HepG2 (cell line): Measurements from ENCODE around the gene SIGLEC1. TPM values are rescaled to one million over a fixed set of nuclear protein-coding genes. Genes with fewer than 3 reads are reported as not detected.

Experiments
- CEBPG ChIP-seq: IDR thresholded peaks from 2 replicates; pipeline ENCODE4 v1.6.1; 2016
- HDAC2 ChIP-seq: sonication (generic); formaldehyde crosslinking; IDR thresholded peaks from 2 replicates; pipeline ENCODE4 v1.4.0; 2020; ENCODE audit warnings: missing genetic modification reagents
- IRF9 ChIP-seq: sonication (generic); formaldehyde crosslinking; IDR thresholded peaks from 2 replicates; pipeline ENCODE4 v1.8.0; 2022; ENCODE audit warnings: missing genetic modification reagents, mild to moderate bottlenecking, borderline replicate concordance
- MYPOP ChIP-seq: sonication (generic); formaldehyde crosslinking; IDR thresholded peaks from 2 replicates; pipeline ENCODE4 v1.8.1; 2023; ENCODE audit warnings: mild to moderate bottlenecking, moderate library complexity, missing genetic modification reagents
- NFKBIZ ChIP-seq: IDR thresholded peaks from 2 replicates; pipeline ENCODE4 v1.6.1; 2018; ENCODE audit warnings: missing genetic modification reagents, missing compliant biosample characterization
- PHF20 ChIP-seq: sonication (generic); formaldehyde crosslinking; IDR thresholded peaks from 2 replicates; pipeline ENCODE4 v1.5.0; 2020; ENCODE audit warnings: mild to moderate bottlenecking, missing genetic modification reagents
- RARA ChIP-seq: IDR thresholded peaks from 2 replicates; pipeline ENCODE4 v1.6.1; 2016; ENCODE audit warnings: missing genetic modification reagents, missing compliant biosample characterization
- SP4 ChIP-seq: sonication (generic); formaldehyde crosslinking; IDR thresholded peaks from 2 replicates; pipeline ENCODE4 v1.8.1; 2023; ENCODE audit warnings: mild to moderate bottlenecking, missing genetic modification reagents
- TEAD3 ChIP-seq: optimal IDR thresholded peaks from 2 replicates; pipeline ENCODE3; 2016; ENCODE audit warnings: borderline replicate concordance
- TMF1 ChIP-seq: sonication (generic); formaldehyde crosslinking; IDR thresholded peaks from 2 replicates; pipeline ENCODE4 v1.8.1; 2022; ENCODE audit warnings: low read depth, missing genetic modification reagents
- ZBTB10 ChIP-seq: sonication (generic); formaldehyde crosslinking; IDR thresholded peaks from 2 replicates; pipeline ENCODE4 v1.4.0; 2020; ENCODE audit warnings: missing genetic modification reagents, borderline replicate concordance
- ZBTB25 ChIP-seq: IDR thresholded peaks from 2 replicates; pipeline ENCODE4 v1.6.1; 2018; ENCODE audit warnings: missing genetic modification reagents
- ZNF281 ChIP-seq: sonication (generic); formaldehyde crosslinking; IDR thresholded peaks from 2 replicates; pipeline ENCODE4 v1.4.0; 2020; ENCODE audit warnings: missing genetic modification reagents, borderline replicate concordance
- ZNF3 ChIP-seq: IDR thresholded peaks from 2 replicates; pipeline ENCODE4 v1.7.0; 2017; ENCODE audit warnings: inconsistent platforms
- ZNF350 ChIP-seq: sonication (generic); formaldehyde crosslinking; IDR thresholded peaks from 2 replicates; pipeline ENCODE4 v1.4.0; 2020; ENCODE audit warnings: mild to moderate bottlenecking, low read depth, missing genetic modification reagents, borderline replicate concordance
- ZNF597 ChIP-seq: sonication (generic); formaldehyde crosslinking; IDR thresholded peaks from 2 replicates; pipeline ENCODE4 v1.5.0; 2020; ENCODE audit warnings: missing genetic modification reagents
- polyA plus RNA-seq, 8 experiments: library from polyadenylated mRNA; depleted of rRNA in 3 of 8; stranded (reverse) in 7 of 8; unstranded in 1 of 8; fragments of >200 nt; fragmentation: Illumina TruSeq in 4 of 8; extraction: Trizol in 4 of 8; gene quantifications; 2 replicates each; pipeline versions ENCODE4 v1.2.1 to v1.2.3, GENCODE V29; 2011 to 2016; ENCODE audit warnings: low read depth in 4 of 8, missing spikeins in 1 of 8, mixed read lengths in 1 of 8; ENCODE audit not compliant: insufficient read depth in 1 of 8
- total RNA-seq, 5 experiments: library from RNA; depleted of rRNA; stranded (reverse); fragments of >200 nt; fragmentation: Illumina TruSeq; extraction: Trizol; gene quantifications; 2 replicates each; pipeline ENCODE4 v1.2.3, GENCODE V29; 2016; ENCODE audit warnings: low read depth in 1 of 5
- TF ChIP-seq, protein P1 (sequence below): IDR thresholded peaks from 2 replicates; pipeline ENCODE4 v1.6.1; 2016; ENCODE audit warnings: low read depth

SIGLEC1 gene
- total and polyA plus RNA-seq, 2 of the 13 experiments (the other 11 are each of a cell fraction or from before 2014, with no cell fraction given) = 0.01 TPM; not detected in 1

- TF ChIP-seq ZNF281 (CRISPR knock-in tag) = peak; percentile 58; the same call in 1 of the 2 replicates
- 0 out of 2 replicates have a peak, but pooled peaks have one; percentile 46 for TF ChIP-seq ZNF350 (CRISPR knock-in tag)
- TF ChIP-seq CEBPG (CRISPR knock-in tag) = peak; percentile 34; the same call in 1 of the 2 replicates
- TF ChIP-seq SP4 (CRISPR knock-in tag) = no peak
- no peak for TF ChIP-seq ZNF597 (CRISPR knock-in tag)
- peak; percentile 69; the same call in 1 of the 2 replicates for TF ChIP-seq ZBTB10 (CRISPR knock-in tag)
- TF ChIP-seq TMF1 (CRISPR knock-in tag) = 0 out of 2 replicates have a peak, but pooled peaks have one; percentile 33
- TF ChIP-seq, protein P1, sequence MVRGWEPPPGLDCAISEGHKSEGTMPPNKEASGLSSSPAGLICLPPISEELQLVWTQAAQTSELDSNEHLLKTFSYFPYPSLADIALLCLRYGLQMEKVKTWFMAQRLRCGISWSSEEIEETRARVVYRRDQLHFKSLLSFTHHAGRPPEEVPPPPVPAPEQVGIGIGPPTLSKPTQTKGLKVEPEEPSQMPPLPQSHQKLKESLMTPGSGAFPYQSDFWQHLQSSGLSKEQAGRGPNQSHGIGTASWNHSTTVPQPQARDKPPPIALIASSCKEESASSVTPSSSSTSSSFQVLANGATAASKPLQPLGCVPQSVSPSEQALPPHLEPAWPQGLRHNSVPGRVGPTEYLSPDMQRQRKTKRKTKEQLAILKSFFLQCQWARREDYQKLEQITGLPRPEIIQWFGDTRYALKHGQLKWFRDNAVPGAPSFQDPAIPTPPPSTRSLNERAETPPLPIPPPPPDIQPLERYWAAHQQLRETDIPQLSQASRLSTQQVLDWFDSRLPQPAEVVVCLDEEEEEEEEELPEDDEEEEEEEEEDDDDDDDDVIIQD (CRISPR knock-in tag) = 0 out of 2 replicates have a peak, but pooled peaks have one; percentile 42
- TF ChIP-seq MYPOP = no peak; the same call in 1 of the 2 replicates
- TF ChIP-seq TEAD3 (CRISPR knock-in tag) = peak; percentile 37
- TF ChIP-seq ZNF3 (CRISPR knock-in tag) = no peak
- 0 out of 2 replicates have a peak, but pooled peaks have one; percentile 26 for TF ChIP-seq NFKBIZ (CRISPR knock-in tag)
- TF ChIP-seq RARA (CRISPR knock-in tag) = no peak
- TF ChIP-seq HDAC2 = no peak
- TF ChIP-seq PHF20 (CRISPR knock-in tag) = no peak
- TF ChIP-seq IRF9 (CRISPR knock-in tag) = no peak
- 0 out of 2 replicates have a peak, but pooled peaks have one; percentile 58 for TF ChIP-seq ZBTB25 (CRISPR knock-in tag)
Observed at GRCh38 chr20:3710703-3711483, 1.5 kb downstream of the SIGLEC1 start (continued).
